ENCODE data around the gene CNTN2. TPM values are rescaled to one million over a fixed set of nuclear protein-coding genes. Genes with fewer than 3 reads are reported as not detected.

CNTN2 gene
- total RNA-seq, 1 donor from 2014 or later = not detected

- H3K36me3 ChIP-seq (ENCODE audit: control insufficient read depth, insufficient read depth, low read length) = no peaks in the 10 kb centered on the region
- DNase-seq (ENCODE audit: low read depth) = peak; percentile 88
- TF ChIP-seq, protein P1, sequence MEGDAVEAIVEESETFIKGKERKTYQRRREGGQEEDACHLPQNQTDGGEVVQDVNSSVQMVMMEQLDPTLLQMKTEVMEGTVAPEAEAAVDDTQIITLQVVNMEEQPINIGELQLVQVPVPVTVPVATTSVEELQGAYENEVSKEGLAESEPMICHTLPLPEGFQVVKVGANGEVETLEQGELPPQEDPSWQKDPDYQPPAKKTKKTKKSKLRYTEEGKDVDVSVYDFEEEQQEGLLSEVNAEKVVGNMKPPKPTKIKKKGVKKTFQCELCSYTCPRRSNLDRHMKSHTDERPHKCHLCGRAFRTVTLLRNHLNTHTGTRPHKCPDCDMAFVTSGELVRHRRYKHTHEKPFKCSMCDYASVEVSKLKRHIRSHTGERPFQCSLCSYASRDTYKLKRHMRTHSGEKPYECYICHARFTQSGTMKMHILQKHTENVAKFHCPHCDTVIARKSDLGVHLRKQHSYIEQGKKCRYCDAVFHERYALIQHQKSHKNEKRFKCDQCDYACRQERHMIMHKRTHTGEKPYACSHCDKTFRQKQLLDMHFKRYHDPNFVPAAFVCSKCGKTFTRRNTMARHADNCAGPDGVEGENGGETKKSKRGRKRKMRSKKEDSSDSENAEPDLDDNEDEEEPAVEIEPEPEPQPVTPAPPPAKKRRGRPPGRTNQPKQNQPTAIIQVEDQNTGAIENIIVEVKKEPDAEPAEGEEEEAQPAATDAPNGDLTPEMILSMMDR (IDR thresholded peaks at IDR 0.05; ENCODE audit: insufficient read depth, low read length, poor library complexity, severe bottlenecking) = peak; percentile 93
- no peaks in the 10 kb centered on the region for H3K27me3 ChIP-seq (ENCODE audit: control insufficient read depth, insufficient read depth, low read length)
- H3K4me3 ChIP-seq (ENCODE audit: low read depth, low read length) = peak within 1 kb of the TSS; percentile 96
Measured at GRCh38 chr1:205121660-205122488, 78.9 kb downstream of the CNTN2 start, which contains the start of gene RBBP5. Gene RBBP5 (minus strand): TSS chr1:205121978. CDS start chr1:205121873, 105 bp downstream.

- DNase-seq (ENCODE audit: low read depth) = no peak
- Histone ChIP-seq H3K27me3 (ENCODE audit: control insufficient read depth, insufficient read depth, low read length) (no peaks in the 10 kb centered on the region), H3K4me3 (ENCODE audit: low read depth, low read length) (peak overlapping the region; percentile 96), H3K36me3 (ENCODE audit: control insufficient read depth, insufficient read depth, low read length) (no peaks in the 10 kb centered on the region)
- TF ChIP-seq, protein P1 (IDR thresholded peaks at IDR 0.05; ENCODE audit: insufficient read depth, low read length, poor library complexity, severe bottlenecking) = no peak
Measured at GRCh38 chr1:205122489-205122882, 79.5 kb downstream of the CNTN2 start.

DNA sequence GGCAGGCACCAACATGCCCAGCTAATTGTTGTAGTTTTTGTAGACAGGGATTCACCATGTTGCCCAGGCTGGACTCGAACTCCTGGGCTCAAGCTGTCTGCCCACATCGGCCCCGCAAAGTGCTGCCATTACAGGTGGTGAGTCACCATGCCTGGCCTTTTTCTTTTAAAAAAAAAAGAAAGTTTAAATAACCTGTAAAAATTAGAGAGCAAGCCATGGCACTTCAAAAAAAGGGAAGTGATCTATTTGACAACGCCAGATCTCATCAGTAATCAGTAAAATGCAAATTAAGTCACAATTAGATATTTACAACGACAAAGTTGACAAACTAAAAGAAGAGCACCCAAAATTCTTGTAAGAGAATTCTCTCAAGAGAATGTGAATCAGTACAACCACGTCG is 81.7 kb downstream of the CNTN2 start:
- no peaks in the 10 kb centered on the region for H3K36me3 ChIP-seq (ENCODE audit: control insufficient read depth, insufficient read depth, low read length)
- H3K27me3 ChIP-seq (ENCODE audit: control insufficient read depth, insufficient read depth, low read length) = no peaks in the 10 kb centered on the region
- no peak for DNase-seq (ENCODE audit: low read depth)
- TF ChIP-seq, protein P1 (IDR thresholded peaks at IDR 0.05; ENCODE audit: insufficient read depth, low read length, poor library complexity, severe bottlenecking) = no peak
- no peak overlapping the region for H3K4me3 ChIP-seq (ENCODE audit: low read depth, low read length)

DNA sequence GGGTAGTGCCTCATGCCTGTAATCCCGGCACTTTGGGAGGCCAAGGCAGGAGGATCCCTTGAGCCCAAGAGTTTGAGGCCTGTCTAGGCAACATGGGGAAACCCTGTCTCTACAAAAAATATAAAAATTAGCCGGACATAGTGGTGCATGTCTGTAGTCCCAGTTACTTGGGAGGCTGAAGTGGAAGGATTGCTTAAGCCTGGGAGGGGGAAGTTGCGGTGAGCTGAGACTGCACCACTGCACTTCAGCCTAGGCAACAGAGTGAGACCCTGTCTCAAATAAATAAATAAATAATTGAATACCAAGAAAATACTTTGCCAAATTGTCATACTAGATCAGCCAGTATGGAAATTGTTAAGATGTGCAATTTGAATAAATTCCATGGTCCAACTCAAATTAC is 84.6 kb downstream of the CNTN2 start:
- TF ChIP-seq, protein P1 (IDR thresholded peaks at IDR 0.05; ENCODE audit: insufficient read depth, low read length, poor library complexity, severe bottlenecking) = no peak
- no peak for DNase-seq (ENCODE audit: low read depth)
- no peaks in the 10 kb centered on the region for H3K36me3 ChIP-seq (ENCODE audit: control insufficient read depth, insufficient read depth, low read length)

More for the DNA sequence above, 84.6 kb downstream of the CNTN2 start:
- Histone ChIP-seq H3K4me3 (ENCODE audit: low read depth, low read length) (no peak overlapping the region), H3K27me3 (ENCODE audit: control insufficient read depth, insufficient read depth, low read length) (no peaks in the 10 kb centered on the region)

Other genes with a start within 250 kb of the CNTN2 start
- gene NFASC, start 172.3 kb upstream of the CNTN2 start, total RNA-seq = 1.2 and 1.6 TPM in 2 replicates
- 3.0 and 3.6 TPM in 2 replicates for gene TMEM81, start 41.2 kb downstream of the CNTN2 start, total RNA-seq
- 15.4 and 17.2 TPM in 2 replicates for gene RBBP5, start 78.8 kb downstream of the CNTN2 start, total RNA-seq
- 13.2 and 13.8 TPM in 2 replicates for gene DSTYK, start 168.5 kb downstream of the CNTN2 start, total RNA-seq
- 12.7 and 15.7 TPM in 2 replicates for gene TMCC2, start 184.7 kb downstream of the CNTN2 start, total RNA-seq